Smooth muscle cell (in vitro differentiated cells): ENCODE data around the gene CSNK2A1. TPM values are rescaled to one million over a fixed set of nuclear protein-coding genes. Genes with fewer than 3 reads are reported as not detected.

ENCODE experiments used
- DNase-seq: peaks from one replicate; lab custom pipeline; 2025; ENCODE audit not compliant: unreplicated experiment; lab: John Stamatoyannopoulos, UW
- H2AFZ ChIP-seq: fragments of 200-600 bp; sonication (generic); 2 replicates; pipeline ENCODE4 v1.6.0; 2016; ENCODE audit warnings: antibody characterized with exemption, low read depth, mild to moderate bottlenecking
- H3F3A ChIP-seq: fragments of 200-600 bp; sonication (generic); 2 replicates; pipeline ENCODE4 v1.6.0; 2017; ENCODE audit warnings: antibody characterized with exemption, low read depth
- H3K27ac ChIP-seq: fragments of 200-600 bp; sonication (generic); 2 replicates; pipeline ENCODE4 v1.5.1; 2016; ENCODE audit warnings: low read depth, mild to moderate bottlenecking
- H3K27me3 ChIP-seq: fragments of 200-600 bp; sonication (generic); 2 replicates; pipeline ENCODE4 v1.6.1; 2016; ENCODE audit warnings: low read depth, mild to moderate bottlenecking
- H3K36me3 ChIP-seq: fragments of 200-600 bp; sonication (generic); 2 replicates; pipeline ENCODE4 v1.5.1; 2016; ENCODE audit warnings: low read depth
- H3K4me1 ChIP-seq: fragments of 200-600 bp; sonication (generic); 2 replicates; pipeline ENCODE4 v1.5.1; 2016; ENCODE audit warnings: low read depth
- H3K4me2 ChIP-seq: fragments of 200-600 bp; sonication (generic); 2 replicates; pipeline ENCODE4 v1.6.0; 2016; ENCODE audit warnings: mild to moderate bottlenecking
- H3K4me3 ChIP-seq: fragments of 200-600 bp; sonication (generic); 2 replicates; pipeline ENCODE4 v1.5.1; 2016; ENCODE audit warnings: mild to moderate bottlenecking
- H3K79me2 ChIP-seq: fragments of 200-600 bp; sonication (generic); 2 replicates; pipeline ENCODE4 v1.6.0; 2016; ENCODE audit warnings: low read depth, mild to moderate bottlenecking
- H3K9ac ChIP-seq: fragments of 200-600 bp; sonication (generic); 2 replicates; pipeline ENCODE4 v1.6.0; 2016; ENCODE audit warnings: low read depth
- H3K9me3 ChIP-seq: fragments of 200-600 bp; sonication (generic); replicated peaks from 2 replicates; pipeline ENCODE4 v1.5.1; 2016; ENCODE audit warnings: low read depth
- H4K20me1 ChIP-seq: fragments of 200-600 bp; sonication (generic); 2 replicates; pipeline ENCODE4 v1.6.0; 2016; ENCODE audit warnings: low read depth
- WGBS: methylation state at CpG from one replicate; pipeline ENCODE4 v1.1.7; 2016; ENCODE audit warnings: low lambda C conversion rate; 5-methylcytosine and 5-hydroxymethylcytosine counted together
- polyA plus RNA-seq: library from polyadenylated mRNA; unstranded; fragments of >200 nt; fragmentation: Nextera tagmentation; extraction: Ambion mirVana; gene quantifications from 2 replicates; pipeline ENCODE4 v1.2.1, GENCODE V29; 2016
- total RNA-seq: library from RNA; depleted of rRNA; stranded (reverse); fragments of >200 nt; gene quantifications from 2 replicates; pipeline ENCODE4 v1.2.3, GENCODE V29; 2014
- TF ChIP-seq, protein P1 (sequence below): fragments of 200-600 bp; sonication (generic); IDR thresholded peaks from 2 replicates; pipeline ENCODE4 v1.5.1; 2017; ENCODE audit warnings: borderline replicate concordance, mild to moderate bottlenecking, antibody characterized with exemption; ENCODE audit not compliant: insufficient read depth, poor library complexity, severe bottlenecking

The CSNK2A1 gene
- total and polyA plus RNA-seq, 2 experiments from 2014 or later = 82.6 to 205 TPM

DNA sequence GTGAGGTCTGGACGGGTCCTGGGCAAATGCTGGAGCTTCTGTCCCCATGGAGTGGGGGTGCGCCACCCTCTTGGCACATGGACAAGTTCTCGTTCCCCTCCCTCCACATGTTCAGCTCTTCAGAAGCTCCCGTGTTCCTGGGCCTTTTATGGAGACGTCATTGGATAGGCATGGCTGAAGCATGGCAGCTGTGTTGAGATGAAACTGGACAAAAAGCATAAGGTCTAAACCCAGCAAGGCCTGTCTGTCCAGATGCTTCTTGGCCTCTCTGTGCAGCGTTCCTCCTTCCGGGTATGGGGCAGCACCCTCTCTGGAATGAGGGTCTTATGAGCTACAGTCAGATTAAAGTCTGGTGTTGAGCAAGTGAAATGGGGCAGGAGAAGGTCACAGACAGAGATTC is 108.0 kb downstream of the CSNK2A1 start:
- H3F3A ChIP-seq = peaks cover 11% of the 10 kb centered on the region
- 92% methylated on average over 7 of the region's 7 CpGs for WGBS
- TF ChIP-seq, protein P1, sequence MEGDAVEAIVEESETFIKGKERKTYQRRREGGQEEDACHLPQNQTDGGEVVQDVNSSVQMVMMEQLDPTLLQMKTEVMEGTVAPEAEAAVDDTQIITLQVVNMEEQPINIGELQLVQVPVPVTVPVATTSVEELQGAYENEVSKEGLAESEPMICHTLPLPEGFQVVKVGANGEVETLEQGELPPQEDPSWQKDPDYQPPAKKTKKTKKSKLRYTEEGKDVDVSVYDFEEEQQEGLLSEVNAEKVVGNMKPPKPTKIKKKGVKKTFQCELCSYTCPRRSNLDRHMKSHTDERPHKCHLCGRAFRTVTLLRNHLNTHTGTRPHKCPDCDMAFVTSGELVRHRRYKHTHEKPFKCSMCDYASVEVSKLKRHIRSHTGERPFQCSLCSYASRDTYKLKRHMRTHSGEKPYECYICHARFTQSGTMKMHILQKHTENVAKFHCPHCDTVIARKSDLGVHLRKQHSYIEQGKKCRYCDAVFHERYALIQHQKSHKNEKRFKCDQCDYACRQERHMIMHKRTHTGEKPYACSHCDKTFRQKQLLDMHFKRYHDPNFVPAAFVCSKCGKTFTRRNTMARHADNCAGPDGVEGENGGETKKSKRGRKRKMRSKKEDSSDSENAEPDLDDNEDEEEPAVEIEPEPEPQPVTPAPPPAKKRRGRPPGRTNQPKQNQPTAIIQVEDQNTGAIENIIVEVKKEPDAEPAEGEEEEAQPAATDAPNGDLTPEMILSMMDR = no peak
- no peaks in the 10 kb centered on the region for H3K36me3 ChIP-seq
- H4K20me1 ChIP-seq = peaks cover 16% of the 10 kb centered on the region
- H3K9ac ChIP-seq = no peak overlapping the region
- H2AFZ ChIP-seq = no peak overlapping the region
- H3K27ac ChIP-seq = no peak overlapping the region
- H3K4me1 ChIP-seq = no peaks in the 10 kb centered on the region
- H3K4me3 ChIP-seq = no peak overlapping the region
- H3K4me2 ChIP-seq = no peak overlapping the region
- H3K27me3 ChIP-seq = no peaks in the 10 kb centered on the region
- H3K9me3 ChIP-seq = no peaks in the 10 kb centered on the region
- H3K79me2 ChIP-seq = no peaks in the 10 kb centered on the region
- DNase-seq = no peak

DNA sequence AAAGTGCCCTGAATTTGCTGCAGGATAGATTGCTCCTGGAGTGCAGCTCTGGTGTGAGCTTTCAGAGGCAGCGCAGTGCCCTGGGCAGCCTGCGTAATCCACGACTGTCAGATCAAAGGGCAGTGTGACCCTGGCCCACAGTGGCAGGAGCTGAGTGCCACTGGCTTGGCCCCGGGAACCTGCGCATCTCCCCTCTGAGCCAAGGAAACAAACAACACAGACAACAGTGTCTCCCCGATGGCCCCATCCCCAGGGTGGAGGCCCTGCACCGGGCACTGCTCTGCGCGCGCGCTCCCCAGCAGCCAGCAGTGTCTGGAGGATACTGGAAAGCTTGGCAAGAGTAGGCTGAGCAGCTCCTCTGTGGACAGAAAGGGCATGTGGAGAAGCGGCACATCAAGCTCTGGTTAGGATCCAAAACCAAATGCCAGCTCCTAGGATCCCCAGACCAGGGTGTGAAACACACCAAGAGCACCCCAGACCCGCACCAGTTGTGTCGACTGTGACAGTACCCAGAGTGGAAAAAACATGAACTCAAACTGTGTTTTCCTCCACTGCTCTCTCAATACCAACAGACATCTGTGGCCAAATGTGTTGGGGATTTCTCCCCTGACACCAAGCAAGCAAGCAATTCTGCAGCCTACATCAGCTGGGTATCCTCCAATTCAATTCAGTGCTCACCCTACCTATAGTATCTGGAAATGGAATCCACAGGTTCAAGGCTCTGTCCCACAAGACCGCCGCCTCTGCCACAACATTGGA is 108.8 kb downstream of the CSNK2A1 start:
- Histone ChIP-seq H3K4me1 (no peaks in the 10 kb centered on the region), H3K79me2 (no peaks in the 10 kb centered on the region), H3K4me3 (no peak overlapping the region), H4K20me1 (peaks cover 9% of the 10 kb centered on the region), H3F3A (peaks cover 11% of the 10 kb centered on the region), H3K4me2 (no peak overlapping the region), H3K27ac (no peak overlapping the region), H3K9ac (no peak overlapping the region), H3K27me3 (no peaks in the 10 kb centered on the region), H3K9me3 (no peaks in the 10 kb centered on the region), H2AFZ (no peak overlapping the region), H3K36me3 (no peaks in the 10 kb centered on the region)
- 85% methylated on average over 16 of the region's 16 CpGs for WGBS
- TF ChIP-seq, protein P1 = no peak
- no peak for DNase-seq

DNA sequence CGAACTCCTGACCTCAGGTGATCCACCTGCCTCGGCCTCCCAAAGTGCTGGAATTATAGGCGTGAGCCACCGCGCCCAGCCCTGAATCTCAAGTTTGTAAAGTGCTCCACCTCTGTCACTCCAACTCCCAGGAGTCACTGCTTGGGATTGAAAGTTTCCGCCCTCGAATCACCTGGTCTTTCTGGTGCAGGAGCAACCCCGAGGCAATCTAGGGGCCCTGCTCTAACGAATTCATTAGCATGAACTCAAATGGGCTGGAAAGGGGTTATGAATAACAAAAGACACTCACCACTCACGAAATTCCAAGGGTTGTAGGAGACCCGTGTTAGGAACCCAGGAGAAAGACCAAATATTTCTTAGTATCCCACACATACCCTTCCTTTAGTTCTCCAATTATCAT is 109.4 kb downstream of the CSNK2A1 start:
- Histone ChIP-seq H3K27ac (no peak overlapping the region), H3K4me2 (no peak overlapping the region), H2AFZ (no peak overlapping the region), H3F3A (peaks cover 7% of the 10 kb centered on the region), H3K79me2 (no peaks in the 10 kb centered on the region), H3K9ac (no peak overlapping the region), H3K4me3 (no peak overlapping the region), H3K9me3 (no peaks in the 10 kb centered on the region), H4K20me1 (peaks cover 8% of the 10 kb centered on the region), H3K36me3 (no peaks in the 10 kb centered on the region), H3K4me1 (no peaks in the 10 kb centered on the region), H3K27me3 (no peaks in the 10 kb centered on the region)
- TF ChIP-seq, protein P1 = no peak
- 48% methylated on average over 11 of the region's 11 CpGs for WGBS
- no peak for DNase-seq
